K562 (cell line): ENCODE measurements around the gene IRF9. TPM values are rescaled to one million over a fixed set of nuclear protein-coding genes. Genes with fewer than 3 reads are reported as not detected.

Experiments used
- ATAC-seq: fragments of 200-7000 bp; cut with Tn5 transposase; 3 replicates; pipeline ENCODE4 v1.9.1; 2020; ENCODE audit warnings: moderate library complexity
- BruUV-seq: library from RNA; stranded (reverse); fragments of 400-500 nt; replicated peaks from 2 replicates; lab custom pipeline; 2021; lab: Mats Ljungman, UMichigan
- CTCF ChIA-PET: fragments of 300-600 bp; formaldehyde crosslinking; extraction: SDS; loops from one replicate; lab custom pipeline; 2021; ENCODE audit warnings: low intra/inter-chr PET ratio; lab: Yijun Ruan, JAX
- POLR2A ChIA-PET: fragments of 300-600, 350-650 bp; sonication (Branson Sonifier 250); formaldehyde crosslinking; extraction: SDS; loops from one replicate; lab custom pipeline; 2021; ENCODE audit warnings: antibody characterized with exemption, inconsistent platforms; lab: Yijun Ruan, JAX
- DNase-seq, 4 experiments: peaks; one replicate each; pipeline versions ENCODE4 v3.0.0 to v3.0.0-alpha.2; 2011 to 2018; ENCODE audit warnings: low spot score in 3 of 4, mixed read lengths in 3 of 4; ENCODE audit errors: extremely low read depth in 1 of 4
- FAIRE-seq: peaks from 2 replicates; lab custom pipeline; 2011; peaks lifted over from hg19 to GRCh38; lab: Jason Lieb, UNC
- H2AFZ ChIP-seq: 2 replicates; pipeline ENCODE4 v1.6.0; 2011; ENCODE audit warnings: low read depth, low read length, control low read depth, inconsistent platforms
- H3K27ac ChIP-seq: fragments of 200-600 bp; 3 replicates; pipeline ENCODE4 v1.8.0; 2011; ENCODE audit warnings: low read depth, mild to moderate bottlenecking, control low read depth, inconsistent platforms, low read length, moderate library complexity, mixed read lengths; ENCODE audit errors: extremely low read depth
- H3K27me3 ChIP-seq, 2 experiments: fragments of 300-600 bp in 1 of 2; 2 replicates in 1 of 2; 3 replicates in 1 of 2; pipeline versions ENCODE4 v1.6.0 to v1.8.0; 2011; ENCODE audit warnings: inconsistent platforms in 2 of 2, low read length in 2 of 2, mild to moderate bottlenecking in 1 of 2, mixed read lengths in 1 of 2, moderate library complexity in 1 of 2; ENCODE audit not compliant: control insufficient read depth in 2 of 2, insufficient read depth in 2 of 2
- H3K36me3 ChIP-seq: fragments of 300-600 bp; 3 replicates; pipeline ENCODE4 v1.8.0; 2011; ENCODE audit warnings: mild to moderate bottlenecking, low read length, inconsistent platforms; ENCODE audit not compliant: control insufficient read depth, insufficient read depth
- H3K4me1 ChIP-seq, 2 experiments: fragments of 200-600 bp in 1 of 2; replicated peaks in 1 of 2; 2 replicates in 1 of 2; 3 replicates in 1 of 2; pipeline versions ENCODE4 v1.5.1 to v1.8.0; 2011; ENCODE audit warnings: inconsistent platforms in 2 of 2, low read length in 2 of 2, mild to moderate bottlenecking in 1 of 2, mixed read lengths in 1 of 2, moderate library complexity in 1 of 2; ENCODE audit not compliant: control insufficient read depth in 2 of 2, insufficient read depth in 2 of 2
- H3K4me2 ChIP-seq: 2 replicates; pipeline ENCODE4 v1.6.1; 2011; ENCODE audit warnings: low read length, control low read depth, inconsistent platforms, mixed read lengths; ENCODE audit not compliant: insufficient read depth
- H3K4me3 ChIP-seq: fragments of 200-600 bp; sonication (generic), shearing (Covaris generic); 2 replicates; pipeline ENCODE4 v1.5.1; 2016; ENCODE audit warnings: control low read depth, inconsistent platforms
- H3K79me2 ChIP-seq: fragments of 200-600 bp; 3 replicates; pipeline ENCODE4 v1.8.0; 2011; ENCODE audit warnings: low read length, inconsistent platforms; ENCODE audit not compliant: control insufficient read depth, insufficient read depth
- H3K9ac ChIP-seq, 2 experiments: 2 replicates each; pipeline versions ENCODE4 v1.6.0 to v1.6.1; 2011; ENCODE audit warnings: low read depth in 2 of 2, low read length in 2 of 2, control low read depth in 1 of 2, inconsistent platforms in 1 of 2, mild to moderate bottlenecking in 1 of 2, mixed read lengths in 1 of 2; ENCODE audit not compliant: insufficient read depth in 1 of 2
- H3K9me1 ChIP-seq: one replicate; pipeline ENCODE4 v1.6.0; 2011; ENCODE audit warnings: inconsistent platforms, mild to moderate bottlenecking, low read length, moderate library complexity; ENCODE audit not compliant: control insufficient read depth, insufficient read depth
- H3K9me3 ChIP-seq: replicated peaks from 2 replicates; pipeline ENCODE4 v1.5.1; 2011; ENCODE audit warnings: low read depth, low read length, inconsistent platforms; ENCODE audit not compliant: control insufficient read depth, insufficient read depth
- H4K20me1 ChIP-seq: replicated peaks from 2 replicates; pipeline ENCODE4 v1.6.1; 2011; ENCODE audit warnings: low read length, inconsistent platforms, mixed read lengths; ENCODE audit not compliant: control insufficient read depth, insufficient read depth
- AFF1 ChIP-seq, 2 experiments: fragments of 450-650 bp; IDR thresholded peaks; 2 replicates each; pipeline ENCODE4 v1.6.1; 2018; ENCODE audit warnings: mild to moderate bottlenecking in 2 of 2, low read depth in 1 of 2; ENCODE audit not compliant: partially characterized antibody in 2 of 2
- ATF1 ChIP-seq, 2 experiments: fragments of 450-650 bp in 1 of 2; IDR thresholded peaks; 2 replicates each; pipeline ENCODE4 v1.6.1; 2016; ENCODE audit warnings: missing compliant biosample characterization in 1 of 2, missing genetic modification characterization in 1 of 2
- ATF4 ChIP-seq: fragments of 450-650 bp; formaldehyde crosslinking; IDR thresholded peaks from 2 replicates; pipeline ENCODE4 v1.4.0; 2022; ENCODE audit warnings: mild to moderate bottlenecking, moderate library complexity
- DIDO1 ChIP-seq: fragments of 450-650 bp; IDR thresholded peaks from 2 replicates; pipeline ENCODE4 v1.6.1; 2016; ENCODE audit warnings: low read depth, missing biosample characterization, missing genetic modification characterization
- GABPB2 ChIP-seq: fragments of 250-450 bp; sonication (Bioruptor Pico); conservative IDR thresholded peaks from 2 replicates; pipeline ENCODE4 v1.5.1; 2021; ENCODE audit warnings: mild to moderate bottlenecking
- GATA2 ChIP-seq: sonication (generic); formaldehyde crosslinking; IDR thresholded peaks from 2 replicates; pipeline ENCODE4 v1.4.0; 2020; ENCODE audit warnings: mild to moderate bottlenecking, missing genetic modification reagents
- KAT8 ChIP-seq: fragments of 450-650 bp; IDR thresholded peaks from 2 replicates; pipeline ENCODE4 v1.6.1; 2016; ENCODE audit warnings: low read depth, mild to moderate bottlenecking
- KLF13 ChIP-seq: fragments of 450-650 bp; IDR thresholded peaks from 2 replicates; pipeline ENCODE4 v1.6.1; 2016; ENCODE audit warnings: missing genetic modification characterization, low read depth, mild to moderate bottlenecking, missing compliant biosample characterization, moderate library complexity, borderline replicate concordance
- PHB2 ChIP-seq: fragments of 450-650 bp; IDR thresholded peaks from 2 replicates; pipeline ENCODE4 v1.6.1; 2017; ENCODE audit warnings: low read depth
- PHF8 ChIP-seq: fragments of 200-600 bp; sonication (generic); IDR thresholded peaks from 2 replicates; pipeline ENCODE4 v1.6.1; 2012; ENCODE audit warnings: mixed run types, mild to moderate bottlenecking, inconsistent platforms, low read length, moderate library complexity, borderline replicate concordance
- RCOR1 ChIP-seq, 2 experiments: IDR thresholded peaks; 2 replicates each; pipeline ENCODE4 v1.6.1; 2012; ENCODE audit warnings: low read depth in 2 of 2, low read length in 2 of 2, borderline replicate concordance in 1 of 2, improper control_type of control experiment in 1 of 2
- ZNF263 ChIP-seq: sonication (generic); formaldehyde crosslinking; IDR thresholded peaks from 2 replicates; pipeline ENCODE4 v1.8.0; 2022; ENCODE audit warnings: mild to moderate bottlenecking, missing genetic modification reagents, borderline replicate concordance
- ZNF717 ChIP-seq: fragments of 250-450 bp; sonication (Bioruptor Pico); IDR thresholded peaks from 2 replicates; pipeline ENCODE4 v1.5.0; 2021
- WGBS: fragments of 100-300 bp; shearing (Covaris generic); methylation state at CpG from one replicate; pipeline ENCODE4 v1.1.6; 2016; ENCODE audit warnings: low coverage, mixed read lengths; ENCODE audit not compliant: insufficient coverage; ENCODE audit errors: missing lambda C conversion rate; 5-methylcytosine and 5-hydroxymethylcytosine counted together
- in situ Hi-C: fragments of 300-500 bp; cut with MboI; formaldehyde crosslinking; loops from 4 replicates; pipeline ENCODE4 v1.15.0; 2018; ENCODE audit warnings: inconsistent platforms, mixed read lengths
- intact Hi-C: fragments of 100-400 bp; cut with micrococcal nuclease; formaldehyde crosslinking; loops from 2 replicates; pipeline ENCODE4 v1.14.2; 2022
- polyA plus RNA-seq, 8 experiments: library from polyadenylated mRNA; depleted of rRNA in 4 of 8; stranded (reverse) in 5 of 8; unstranded in 3 of 8; fragments of >200 nt; fragmentation: Nextera tagmentation in 2 of 8; fragmentation: Illumina TruSeq in 1 of 8; extraction: Ambion mirVana in 2 of 8; extraction: Trizol in 1 of 8; gene quantifications; 2 replicates each; pipeline versions ENCODE4 v1.2.1 to v1.2.3, GENCODE V29; 2011 to 2014; ENCODE audit warnings: inconsistent platforms in 1 of 8, missing spikeins in 1 of 8
- total RNA-seq, 7 experiments: library from RNA; depleted of rRNA in 6 of 7; stranded (reverse); fragments of >200 nt in 6 of 7; fragmentation: Illumina TruSeq in 2 of 7; extraction: Trizol in 2 of 7; gene quantifications; 2 replicates each; pipeline versions ENCODE4 v1.2.1 to v1.2.3, GENCODE V29; 2011 to 2021; ENCODE audit warnings: low replicate concordance in 1 of 7

Gene IRF9
- total and polyA plus RNA-seq, 9 of the 15 experiments (the other 6 are each of a cell fraction or from before 2014, with no cell fraction given) = 0.79 to 14.8 (median 6.1) TPM

DNA sequence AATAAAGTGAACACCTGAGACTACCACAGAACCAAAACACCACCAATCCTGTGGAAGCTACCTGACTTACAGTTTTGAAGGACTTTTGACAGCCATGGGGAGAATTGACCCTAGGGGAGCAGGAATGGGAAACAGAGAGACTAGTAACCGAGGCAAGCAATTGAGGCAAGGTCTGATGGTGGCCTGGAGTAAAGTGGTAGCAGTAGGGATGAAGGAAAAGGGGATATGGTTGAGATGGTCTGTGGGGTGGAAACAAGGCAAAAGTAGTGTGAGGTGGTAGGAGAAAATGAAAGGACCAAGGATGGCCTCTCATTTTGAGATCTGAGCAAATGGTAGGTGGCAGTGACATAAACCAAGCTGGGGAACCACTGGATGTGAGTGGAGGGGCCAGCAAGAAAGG is 4.2 kb upstream of the IRF9 start:
- no peaks in the 10 kb centered on the region for H3K9me1 ChIP-seq
- DNase-seq = no peak
- no peak for FAIRE-seq
- no peak for TF ChIP-seq ATF1 (CRISPR knock-in tag; IDR thresholded peaks at IDR 0.05)
- no peak for TF ChIP-seq ATF1 (tag; IDR thresholded peaks at IDR 0.05)
- TF ChIP-seq GABPB2 (CRISPR knock-in tag) = no peak
- no peak for TF ChIP-seq DIDO1
- no peak for TF ChIP-seq KAT8
- no peak for TF ChIP-seq ZNF263 (CRISPR knock-in tag)
- no peak for TF ChIP-seq KLF13
- TF ChIP-seq RCOR1 (IDR thresholded peaks at IDR 0.05; ENCODE audit: borderline replicate concordance in 1 of 2, low read depth in 2 of 2, low read length in 2 of 2) = no peak
- TF ChIP-seq AFF1 (IDR thresholded peaks at IDR 0.05; ENCODE audit: low read depth in 1 of 2, partially characterized antibody in 2 of 2) = no peak
- TF ChIP-seq ATF4 (CRISPR knock-in tag) = no peak
- no peak for TF ChIP-seq ZNF717 (CRISPR knock-in tag)
- no peak for TF ChIP-seq GATA2 (CRISPR knock-in tag)
- TF ChIP-seq PHB2 = no peak
- no peak for TF ChIP-seq PHF8
- TF ChIP-seq, all 486 proteins: peak for 0
- H4K20me1 ChIP-seq = no peaks in the 10 kb centered on the region
- ChIA-PET POLR2A (interaction anchor here (0.7 kb wide), 1 partner anchor 10 kb away, joined by 3 read pairs; the partner anchor contains the start of gene PSME2), CTCF (no interaction called here)
- no peak overlapping the region for H2AFZ ChIP-seq
- in situ Hi-C loops = no loop called here
- H3K27ac ChIP-seq = no peak overlapping the region
- H3K36me3 ChIP-seq = peaks cover 58% of the 10 kb centered on the region; the same call in 2 of the 3 replicates
- no peaks in the 10 kb centered on the region for H3K9me3 ChIP-seq
- H3K79me2 ChIP-seq = peaks cover 6% of the 10 kb centered on the region; the same call in 1 of the 3 replicates
- no TSS peak for BruUV-seq
- intact Hi-C loops = no loop called here
- ATAC-seq = no peak
- H3K4me2 ChIP-seq = no peak overlapping the region
- no peak overlapping the region for H3K4me3 ChIP-seq
- no peaks in the 10 kb centered on the region for H3K27me3 ChIP-seq
- H3K4me1 ChIP-seq = peaks cover 6 to 19% of the 10 kb centered on the region in 2 experiments; a peak in 4 of 5 replicates
- H3K9ac ChIP-seq = no peak overlapping the region
- WGBS = 100% methylated on average over 1 of the region's 1 CpG
